Tibial nerve (tissue), 4 donors: ENCODE results near the gene GINS1. TPM values are rescaled to one million over a fixed set of nuclear protein-coding genes. Genes with fewer than 3 reads are reported as not detected.
A peak's percentile ranks its signal among the peaks of the same experiment; 100 is the strongest.

Experiments used
- DNase-seq, 2 donors: peaks; one replicate each; pipeline ENCODE4 v3.0.0-alpha.2; 2019; ENCODE audit warnings: low spot score in 2 of 2
- H3K27ac ChIP-seq, 4 donors: fragments of 200-600 bp; sonication (generic) in 3 of 4; one replicate each; pipeline ENCODE4 v1.5.1; 2017 to 2019; ENCODE audit warnings: mild to moderate bottlenecking in 1 of 4
- H3K27me3 ChIP-seq, 2 donors: fragments of 200-600 bp; sonication (generic) in 1 of 2; one replicate each; pipeline versions ENCODE4 v1.5.1 to v1.6.0; 2017 to 2019
- H3K36me3 ChIP-seq, 3 donors: fragments of 200-600 bp; sonication (generic); one replicate each; pipeline ENCODE4 v1.5.1; 2018 to 2019
- H3K4me1 ChIP-seq, 4 donors: fragments of 200-600 bp; sonication (generic) in 3 of 4; one replicate each; pipeline ENCODE4 v1.5.1; 2017 to 2019
- H3K4me3 ChIP-seq, 4 donors: fragments of 200-600 bp; sonication (generic) in 3 of 4; one replicate each; pipeline ENCODE4 v1.5.1; 2017 to 2019; ENCODE audit warnings: mild to moderate bottlenecking in 1 of 4, moderate library complexity in 1 of 4
- H3K9me3 ChIP-seq, 4 donors: fragments of 200-600 bp; sonication (generic) in 3 of 4; one replicate each; pipeline ENCODE4 v1.5.1; 2017 to 2019
- CTCF ChIP-seq, 5 experiments: fragments of 200-600 bp in 3 of 5; fragments of 450-650 bp in 2 of 5; sonication (generic) in 3 of 5; IDR thresholded peaks; one replicate each; pipeline ENCODE4 v1.5.1; 2016 to 2019; ENCODE audit warnings: antibody characterized with exemption in 5 of 5, mild to moderate bottlenecking in 3 of 5, moderate library complexity in 2 of 5
- EP300 ChIP-seq, 2 donors: sonication (generic); formaldehyde crosslinking; IDR thresholded peaks; one replicate each; pipeline ENCODE4 v1.6.1; 2017; ENCODE audit warnings: antibody characterized with exemption in 2 of 2, mild to moderate bottlenecking in 1 of 2
- POLR2A ChIP-seq, 2 donors: fragments of 450-650 bp; IDR thresholded peaks; one replicate each; pipeline ENCODE4 v1.6.1; 2017; ENCODE audit warnings: antibody characterized with exemption in 2 of 2, mild to moderate bottlenecking in 2 of 2, moderate library complexity in 2 of 2
- WGBS, 2 donors: methylation state at CpG; one replicate each; pipeline ENCODE4 v1.1.5; 2018; 5-methylcytosine and 5-hydroxymethylcytosine counted together
- total RNA-seq, 4 donors: library from RNA; depleted of rRNA; stranded (reverse); fragments of >200 nt; gene quantifications; one replicate each; pipeline ENCODE4 v1.1.0, GENCODE V29; 2016

GINS1 gene
- total RNA-seq = 1 to 10 TPM in 1 of 4 donors, under 1 TPM in 3; 0.21 to 1.1 (median 0.59) TPM

- Histone ChIP-seq H3K27me3 (no peaks in the 10 kb centered on the region), H3K4me1 (peaks cover 0 to 13% (median 6%) of the 10 kb centered on the region in 4 donors), H3K27ac (peak within 1 kb of the TSS; percentile 22 to 77 (median 48)), H3K36me3 (no peaks in the 10 kb centered on the region), H3K9me3 (peaks cover 0 to 11% (median 6%) of the 10 kb centered on the region in 4 donors), H3K4me3 (peak within 1 kb of the TSS; percentile 48 to 75 (median 66))
- peak; percentile 48 to 69 for DNase-seq
- WGBS, 2 donors = 1 to 2% methylated on average over 56 of the region's 56 CpGs
- TF ChIP-seq EP300 (IDR thresholded peaks at IDR 0.05) = peak; percentile 74 to 75
- TF ChIP-seq CTCF (IDR thresholded peaks at IDR 0.05) = no peak
- TF ChIP-seq POLR2A (IDR thresholded peaks at IDR 0.05) = no peak
Measured at GRCh38 chr20:25407311-25408169, at the start of gene GINS1. Gene GINS1 (plus strand): TSS chr20:25407673. CDS start chr20:25407821, 148 bp downstream.

GRCh38 chr20:25360631-25361286, 46.7 kb upstream of the GINS1 start:
- peak overlapping the region in 2 of 4 donors; percentile 36 to 77 for H3K27ac ChIP-seq
- no peak for TF ChIP-seq EP300 (IDR thresholded peaks at IDR 0.05)
- no peak for TF ChIP-seq POLR2A (IDR thresholded peaks at IDR 0.05)
- no peak for TF ChIP-seq CTCF (IDR thresholded peaks at IDR 0.05)
- H3K4me3 ChIP-seq = no peak overlapping the region
- H3K36me3 ChIP-seq = no peaks in the 10 kb centered on the region
- no peaks in the 10 kb centered on the region for H3K9me3 ChIP-seq
- 44 to 53% methylated on average over 10 of the region's 10 CpGs for WGBS, 2 donors
- DNase-seq = no peak
- H3K4me1 ChIP-seq = peaks cover 0 to 30% (median 11%) of the 10 kb centered on the region in 4 donors
- H3K27me3 ChIP-seq = no peaks in the 10 kb centered on the region

- WGBS, 2 donors = 84 to 86% methylated on average over 6 of the region's 6 CpGs
- no peak for DNase-seq
- no peaks in the 10 kb centered on the region for H3K36me3 ChIP-seq
- H3K9me3 ChIP-seq = no peaks in the 10 kb centered on the region
- H3K4me1 ChIP-seq = peaks cover 0 to 25% (median 9%) of the 10 kb centered on the region in 4 donors
- H3K27me3 ChIP-seq = no peaks in the 10 kb centered on the region
- H3K4me3 ChIP-seq = no peak overlapping the region
- peak overlapping the region in 2 of 4 donors; percentile 36 to 77 for H3K27ac ChIP-seq
- TF ChIP-seq POLR2A (IDR thresholded peaks at IDR 0.05) = no peak
- no peak for TF ChIP-seq EP300 (IDR thresholded peaks at IDR 0.05)
- no peak for TF ChIP-seq CTCF (IDR thresholded peaks at IDR 0.05)
Measured at GRCh38 chr20:25361287-25361683, 46.2 kb upstream of the GINS1 start.

- H3K27ac ChIP-seq = no peak overlapping the region
- H3K4me1 ChIP-seq = peaks cover 0 to 15% (median 6%) of the 10 kb centered on the region in 4 donors
- peaks cover 0 to 3% (median 0%) of the 10 kb centered on the region in 3 donors for H3K36me3 ChIP-seq
- H3K9me3 ChIP-seq = no peaks in the 10 kb centered on the region
- no peak for DNase-seq
- TF ChIP-seq CTCF (IDR thresholded peaks at IDR 0.05) (no peak), POLR2A (IDR thresholded peaks at IDR 0.05) (no peak), EP300 (IDR thresholded peaks at IDR 0.05) (no peak)
- WGBS, 2 donors = 83 to 85% methylated on average over 3 of the region's 3 CpGs
- H3K4me3 ChIP-seq = no peak overlapping the region
- H3K27me3 ChIP-seq = no peaks in the 10 kb centered on the region
Measured at GRCh38 chr20:25364180-25364788, 43.2 kb upstream of the GINS1 start.
